ENCODE data around the gene EEF1A2.

GRCh38 chr20:63482021-63482587 is 16.8 kb downstream of the EEF1A2 start:
- TF ChIP-seq, protein P1, sequence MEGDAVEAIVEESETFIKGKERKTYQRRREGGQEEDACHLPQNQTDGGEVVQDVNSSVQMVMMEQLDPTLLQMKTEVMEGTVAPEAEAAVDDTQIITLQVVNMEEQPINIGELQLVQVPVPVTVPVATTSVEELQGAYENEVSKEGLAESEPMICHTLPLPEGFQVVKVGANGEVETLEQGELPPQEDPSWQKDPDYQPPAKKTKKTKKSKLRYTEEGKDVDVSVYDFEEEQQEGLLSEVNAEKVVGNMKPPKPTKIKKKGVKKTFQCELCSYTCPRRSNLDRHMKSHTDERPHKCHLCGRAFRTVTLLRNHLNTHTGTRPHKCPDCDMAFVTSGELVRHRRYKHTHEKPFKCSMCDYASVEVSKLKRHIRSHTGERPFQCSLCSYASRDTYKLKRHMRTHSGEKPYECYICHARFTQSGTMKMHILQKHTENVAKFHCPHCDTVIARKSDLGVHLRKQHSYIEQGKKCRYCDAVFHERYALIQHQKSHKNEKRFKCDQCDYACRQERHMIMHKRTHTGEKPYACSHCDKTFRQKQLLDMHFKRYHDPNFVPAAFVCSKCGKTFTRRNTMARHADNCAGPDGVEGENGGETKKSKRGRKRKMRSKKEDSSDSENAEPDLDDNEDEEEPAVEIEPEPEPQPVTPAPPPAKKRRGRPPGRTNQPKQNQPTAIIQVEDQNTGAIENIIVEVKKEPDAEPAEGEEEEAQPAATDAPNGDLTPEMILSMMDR (IDR thresholded peaks at IDR 0.05) = no peak
- no peak for TF ChIP-seq POLR2A (IDR thresholded peaks at IDR 0.05)
